Prostate gland (tissue), 2 donors: Measurements from ENCODE around the gene GBP2. TPM values are rescaled to one million over a fixed set of nuclear protein-coding genes. Genes with fewer than 3 reads are reported as not detected.

Source experiments
- DNase-seq: peaks from one replicate; pipeline ENCODE4 v3.0.0-alpha.2; 2019; ENCODE audit warnings: low spot score
- H3K27ac ChIP-seq, 2 donors: fragments of 200-600 bp; sonication (generic); 2 replicates each; pipeline ENCODE4 v1.5.1; 2017 to 2019
- H3K27me3 ChIP-seq: fragments of 200-600 bp; sonication (generic); replicated peaks from 2 replicates; pipeline ENCODE4 v1.5.1; 2019; ENCODE audit not compliant: insufficient read depth
- H3K36me3 ChIP-seq, 2 donors: fragments of 200-600 bp; sonication (generic); 1 replicate in 1 of 2; 2 replicates in 1 of 2; pipeline versions ENCODE4 v1.5.1 to v1.8.1; 2017 to 2019
- H3K4me1 ChIP-seq: fragments of 200-600 bp; sonication (generic); replicated peaks from 2 replicates; pipeline ENCODE4 v1.5.1; 2019
- H3K4me3 ChIP-seq, 2 donors: fragments of 200-600 bp; sonication (generic); 2 replicates each; pipeline ENCODE4 v1.5.1; 2017 to 2019
- H3K9me3 ChIP-seq: fragments of 200-600 bp; sonication (generic); 2 replicates; pipeline ENCODE4 v1.5.1; 2017
- CTCF ChIP-seq, 4 experiments: fragments of 200-600 bp in 2 of 4; fragments of 450-650 bp in 2 of 4; sonication (generic) in 2 of 4; IDR thresholded peaks; 1 replicate in 3 of 4; 2 replicates in 1 of 4; pipeline ENCODE4 v1.5.1; 2016 to 2019; ENCODE audit warnings: antibody characterized with exemption in 4 of 4, mild to moderate bottlenecking in 2 of 4, moderate library complexity in 2 of 4
- POLR2A ChIP-seq: fragments of 450-650 bp; IDR thresholded peaks from one replicate; pipeline ENCODE4 v1.6.1; 2016; ENCODE audit warnings: antibody characterized with exemption, mild to moderate bottlenecking
- POLR2AphosphoS5 ChIP-seq: sonication (generic); formaldehyde crosslinking; IDR thresholded peaks from one replicate; pipeline ENCODE4 v1.6.1; 2017; ENCODE audit warnings: antibody characterized with exemption
- WGBS: methylation state at CpG from one replicate; pipeline ENCODE4 v1.1.5; 2018; 5-methylcytosine and 5-hydroxymethylcytosine counted together
- intact Hi-C: fragments of 100-400 bp; cut with DNase I; formaldehyde crosslinking; loops from one replicate; pipeline ENCODE4 v1.14.2; 2022
- total RNA-seq, 2 donors: library from RNA; depleted of rRNA; stranded (reverse); fragments of >200 nt; gene quantifications; one replicate each; pipeline ENCODE4 v1.1.0, GENCODE V29; 2016

The GBP2 gene
- total RNA-seq, 2 donors from 2014 or later, result 34.8 to 66.4 TPM

- no peaks in the 10 kb centered on the region for H3K9me3 ChIP-seq
- H3K27ac ChIP-seq, result no peak overlapping the region
- H3K36me3 ChIP-seq, result no peaks in the 10 kb centered on the region
- no peak overlapping the region for H3K4me3 ChIP-seq
- TF ChIP-seq POLR2AphosphoS5, result no peak
- TF ChIP-seq POLR2A, result no peak
- TF ChIP-seq CTCF (IDR thresholded peaks at IDR 0.05), result no peak
- DNase-seq, result no peak
- H3K27me3 ChIP-seq, result no peaks in the 10 kb centered on the region
- intact Hi-C loops, result no loop called here
- 94% methylated on average over 5 of the region's 5 CpGs for WGBS
- H3K4me1 ChIP-seq, result no peaks in the 10 kb centered on the region
Observed at GRCh38 chr1:89060091-89060490, 65.8 kb downstream of the GBP2 start.

Other genes with a start within 250 kb of the GBP2 start
- gene GTF2B, start 234.5 kb downstream of the GBP2 start, total RNA-seq, result 10 to 100 TPM; 29.8 to 34.0 TPM
- 10 to 100 TPM; 21.8 to 26.1 TPM for gene KYAT3, start 133.5 kb downstream of the GBP2 start, total RNA-seq
- gene RBMXL1, start 133.5 kb downstream of the GBP2 start, total RNA-seq, result 10 to 100 TPM; 14.9 to 36.9 TPM
- gene GBP3, start 103.2 kb downstream of the GBP2 start, total RNA-seq, result 10 to 100 TPM; 15.8 to 32.7 TPM
- 10 to 100 TPM in 1 of 2 donors, 1 to 10 TPM in 1; 9.1 to 13.9 TPM for gene GBP1, start 60.9 kb downstream of the GBP2 start, total RNA-seq
- not detected for gene GBP7, start 49.9 kb upstream of the GBP2 start, total RNA-seq
- 1 to 10 TPM; 6.0 to 6.1 TPM for gene GBP4, start 72.8 kb upstream of the GBP2 start, total RNA-seq
- gene GBP5, start 146.7 kb upstream of the GBP2 start, total RNA-seq, result 1 to 10 TPM in 1 of 2 donors, under 1 TPM in 1; 0.23 to 5.8 TPM
- not detected for gene GBP6, start 237.9 kb upstream of the GBP2 start, total RNA-seq